GM18909 (cell line): ENCODE data around the gene DNMBP.
"Not testable (repeated sequence)": the region's sequence is repeated elsewhere in the genome, so short reads cannot be mapped to it uniquely, and the experiment has no call there.

Experiments used
- ATAC-seq: cut with Tn5 transposase; IDR thresholded peaks from one replicate; pipeline ENCODE4 v1.9.1; 2021; ENCODE audit warnings: mild to moderate bottlenecking; ENCODE audit not compliant: unreplicated experiment, poor library complexity

The DNMBP gene

DNA sequence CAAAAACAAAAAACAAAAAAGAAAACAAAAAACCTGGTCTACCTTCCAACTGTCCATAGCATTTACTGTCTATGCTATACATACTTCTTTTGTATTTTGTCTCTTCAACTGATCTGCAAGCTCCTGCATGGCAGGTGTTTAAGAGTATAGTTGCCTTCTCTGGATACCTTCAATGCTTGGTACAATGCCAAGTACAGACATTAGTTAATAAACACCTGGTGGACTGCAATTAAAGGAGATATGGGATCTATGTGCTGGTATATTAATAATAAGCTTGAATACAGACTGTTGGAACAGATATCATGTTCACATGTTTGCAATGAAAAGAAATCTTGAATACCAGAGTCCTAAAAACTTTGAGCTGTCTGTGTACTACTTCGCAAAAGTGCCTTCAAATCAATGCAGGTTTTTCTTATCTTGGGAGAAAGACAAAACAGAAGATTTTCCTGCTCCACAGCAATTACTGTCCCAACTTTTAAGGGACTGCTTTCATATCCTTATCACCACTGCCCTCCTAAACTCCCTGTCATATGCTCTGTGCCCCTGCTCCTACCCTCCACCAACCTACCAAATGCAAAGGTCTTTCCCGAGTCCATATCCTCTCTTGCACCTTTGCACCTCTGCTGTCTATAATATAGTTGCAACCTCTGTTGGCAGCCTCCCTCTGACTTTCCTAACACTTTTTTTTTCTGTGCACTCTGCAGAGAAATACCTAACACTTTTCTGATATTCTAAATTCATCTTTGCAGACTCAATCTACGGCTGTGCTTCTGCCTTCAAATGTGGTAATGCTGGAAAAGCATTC is 85.1 kb downstream of the DNMBP start:
- no peak for ATAC-seq

DNA sequence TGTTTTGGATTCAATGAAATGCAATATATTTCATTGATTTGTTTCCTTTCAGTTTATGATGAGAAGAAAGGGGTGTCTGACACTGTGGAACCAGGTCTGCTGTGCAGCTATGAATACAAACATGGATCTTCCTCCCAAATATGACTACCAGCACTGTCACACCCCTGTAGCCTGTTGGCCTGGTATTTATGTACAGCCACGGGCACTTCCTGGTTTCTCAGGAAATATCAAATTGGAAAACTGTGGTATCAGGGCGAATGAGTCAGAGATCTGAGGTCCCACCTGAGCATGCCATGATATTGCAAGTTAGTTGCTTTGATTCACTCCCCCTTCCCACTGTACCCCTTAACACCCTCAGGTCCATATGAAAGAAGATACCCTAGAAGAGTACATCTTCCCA is 87.8 kb downstream of the DNMBP start:
- ATAC-seq, result no peak

DNA sequence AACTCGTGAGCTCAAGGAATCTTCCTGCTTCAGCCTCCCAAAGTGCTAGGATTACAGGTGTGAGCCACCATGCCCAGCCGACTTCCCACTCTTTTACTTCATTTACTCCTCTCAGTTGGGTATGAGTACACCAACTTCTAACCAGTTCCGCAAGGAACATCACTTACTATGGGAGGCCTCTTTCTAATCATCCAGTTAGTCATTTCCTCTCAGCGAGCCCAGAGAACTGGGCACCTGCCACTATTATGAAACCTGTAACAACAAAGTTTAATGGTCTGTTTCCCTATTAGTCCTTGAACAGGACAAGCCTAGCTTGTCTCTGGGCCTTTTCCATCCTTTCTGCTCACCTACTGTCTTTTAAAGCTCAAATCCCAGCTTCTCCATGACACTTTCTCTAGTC is 88.8 kb downstream of the DNMBP start:
- no peak for ATAC-seq

GRCh38 chr10:99920486-99920885 is 89.3 kb downstream of the DNMBP start:
- no peak for ATAC-seq

- no peak for ATAC-seq
These were observed 91.6 kb downstream of the DNMBP start for GRCh38 chr10:99917963-99918825.

DNA sequence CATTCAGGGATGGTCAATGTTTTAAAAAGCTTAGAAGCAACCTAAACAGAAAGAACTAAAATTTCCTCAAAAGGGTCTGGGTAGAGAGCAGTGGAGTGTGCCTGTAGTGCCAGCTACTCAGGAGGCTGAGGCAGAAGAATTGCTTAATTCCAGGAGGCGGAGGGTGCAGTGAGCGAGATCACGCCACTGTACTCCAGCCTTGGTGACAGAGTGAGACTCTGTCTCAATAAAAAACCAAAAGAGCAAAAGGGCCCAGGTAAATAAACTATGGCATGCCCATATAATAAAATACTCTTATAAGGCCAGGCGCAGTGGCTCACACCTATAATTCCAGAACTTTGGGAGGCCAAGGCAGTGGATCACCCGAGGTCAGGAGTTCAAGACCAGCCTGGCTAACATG is 93.0 kb downstream of the DNMBP start:
- no peak for ATAC-seq

DNA sequence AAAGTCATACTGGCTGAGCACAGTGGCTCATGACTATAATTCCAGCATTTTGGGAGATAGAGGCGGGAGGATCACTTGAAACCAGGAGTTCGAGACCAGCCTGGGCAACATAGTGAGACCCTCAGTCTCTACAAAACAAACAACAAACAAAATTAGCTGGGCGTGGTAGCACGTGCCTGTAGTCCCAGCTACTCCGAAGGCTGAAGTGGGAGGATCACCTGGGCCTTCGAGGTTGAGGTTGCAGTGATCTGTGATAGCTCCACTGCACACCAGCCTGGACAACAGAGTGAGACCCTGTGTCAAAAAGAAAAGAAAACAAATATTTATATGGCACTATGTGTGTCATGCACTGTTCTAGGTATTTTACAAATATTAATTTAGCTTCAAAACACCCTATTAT is 94.3 kb downstream of the DNMBP start:
- no peak for ATAC-seq

DNA sequence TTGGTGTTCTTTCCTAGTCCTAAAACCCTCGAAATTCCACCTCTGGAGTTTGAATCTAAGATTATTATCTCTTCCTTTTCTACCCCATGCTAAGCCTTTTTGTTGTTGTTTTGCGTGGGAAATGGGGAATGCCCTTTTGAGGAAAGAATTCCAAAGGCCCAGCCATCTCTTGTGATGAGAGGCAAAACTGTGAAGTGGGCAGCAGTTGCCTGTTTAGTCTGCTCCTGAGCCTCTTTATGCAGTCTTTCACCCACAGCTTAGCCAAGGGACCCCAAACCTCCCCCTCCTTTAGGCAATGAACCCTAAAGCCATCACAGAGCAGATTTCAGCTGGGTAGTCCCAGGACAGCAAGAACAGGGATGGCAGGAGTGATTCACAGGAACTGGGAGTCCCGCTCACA is 95.5 kb downstream of the DNMBP start:
- ATAC-seq, result no peak

- no peak for ATAC-seq
These were observed 95.9 kb downstream of the DNMBP start for GRCh38 chr10:99913831-99914235.

- ATAC-seq, result no peak
These were observed 97.7 kb downstream of the DNMBP start for GRCh38 chr10:99912041-99912440.

DNA sequence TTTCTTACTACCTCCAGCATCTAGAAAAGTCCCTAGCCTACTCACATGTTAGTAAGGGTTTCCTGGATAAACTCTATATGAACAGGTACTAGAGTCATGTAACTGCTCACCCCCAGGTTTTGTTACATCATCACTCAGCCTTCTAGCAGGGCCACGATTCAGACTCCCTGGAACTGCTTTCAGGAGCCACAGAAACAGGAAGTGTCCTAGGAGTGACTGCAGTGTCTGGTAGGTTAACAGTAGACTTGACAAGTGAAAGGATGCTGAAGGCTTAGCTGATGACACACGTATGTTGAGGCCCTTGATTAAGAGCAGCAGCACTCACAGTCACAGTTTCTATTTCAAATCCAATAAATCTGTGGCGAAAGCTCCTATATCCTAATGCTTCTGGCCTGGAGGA is 101.2 kb downstream of the DNMBP start:
- no peak for ATAC-seq

DNA sequence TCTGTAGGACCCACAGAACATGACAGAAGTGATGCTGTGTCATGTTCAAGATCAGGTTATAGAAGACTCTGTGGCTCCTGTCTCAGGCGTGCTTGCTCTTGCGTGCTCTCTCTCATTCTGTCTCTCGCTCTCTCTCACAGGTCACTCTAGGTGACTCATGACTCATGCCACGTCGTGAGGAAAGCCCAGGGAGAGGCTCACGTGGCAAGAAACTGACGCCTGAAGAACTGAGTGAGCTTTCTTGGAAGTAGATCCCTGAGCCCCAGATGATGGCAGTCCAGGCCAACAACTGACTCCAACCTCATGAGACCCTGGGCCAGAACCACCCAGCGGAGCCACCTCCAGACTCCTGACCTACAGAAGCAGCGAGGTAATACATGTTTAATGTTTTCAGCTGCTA is 103.3 kb downstream of the DNMBP start:
- ATAC-seq, result no peak

DNA sequence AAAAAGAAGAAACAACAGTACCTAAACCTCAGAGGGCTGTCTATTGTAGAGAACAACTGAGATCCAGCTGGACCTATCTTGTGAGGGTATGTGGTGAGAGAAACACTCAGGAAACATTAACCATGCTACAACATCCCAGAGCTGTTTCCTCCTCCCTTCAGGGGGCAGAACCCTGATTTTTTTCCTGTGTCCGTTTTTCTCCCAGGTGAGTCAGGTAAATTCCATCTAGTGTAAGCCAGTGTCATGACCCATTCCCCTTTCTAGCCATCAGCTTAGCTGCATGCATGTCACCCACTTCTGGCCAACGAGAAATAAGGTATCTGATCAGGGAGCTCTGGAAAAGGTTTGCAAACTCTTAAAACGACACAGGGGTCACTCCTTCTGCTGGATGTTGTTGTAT is 103.8 kb downstream of the DNMBP start:
- no peak for ATAC-seq

- ATAC-seq, result no peak
These were observed 113.9 kb downstream of the DNMBP start for GRCh38 chr10:99895867-99896266.

DNA sequence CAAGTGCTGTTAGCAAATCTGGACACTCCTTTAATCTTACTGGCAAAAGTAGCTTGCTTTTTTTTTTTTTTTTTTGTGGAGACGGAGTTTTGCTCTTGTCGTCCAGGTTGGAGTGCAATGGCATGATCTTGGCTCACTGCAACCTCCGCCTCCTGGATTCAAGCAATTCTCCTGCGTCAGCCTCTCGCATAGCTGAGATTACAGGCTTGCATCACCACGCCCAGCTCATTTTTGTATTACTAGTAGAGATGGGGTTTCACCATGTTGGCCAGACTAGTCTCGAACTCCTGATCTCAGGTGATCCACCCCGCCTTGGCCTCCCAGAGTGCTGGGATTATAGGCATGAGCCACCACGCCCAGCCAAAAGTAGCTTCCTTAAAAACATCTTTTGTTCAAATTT is 114.7 kb downstream of the DNMBP start:
- ATAC-seq, result not testable (repeated sequence)

DNA sequence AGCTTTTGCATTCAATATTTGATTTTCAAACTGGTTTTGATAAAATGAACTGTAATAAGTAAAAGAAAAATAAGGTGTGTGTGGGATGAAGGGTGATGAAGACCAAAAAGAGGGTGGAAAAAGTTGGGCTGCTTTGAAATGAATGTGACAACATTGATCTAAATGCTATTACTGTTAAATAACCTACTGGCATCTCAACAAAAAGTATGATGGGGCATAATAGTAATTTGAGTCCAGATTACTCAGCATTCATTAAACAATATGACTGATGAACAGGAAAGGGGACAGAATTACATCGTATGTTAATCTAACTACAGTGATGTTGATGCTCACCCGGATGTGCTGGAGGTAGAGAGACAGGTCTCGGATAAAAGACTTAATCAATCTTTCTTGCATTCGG is 115.1 kb downstream of the DNMBP start:
- ATAC-seq, result no peak

GRCh38 chr10:99888622-99889021 is 121.1 kb downstream of the DNMBP start:
- no peak for ATAC-seq

GRCh38 chr10:99883523-99883922 is 126.2 kb downstream of the DNMBP start:
- ATAC-seq, result no peak

DNA sequence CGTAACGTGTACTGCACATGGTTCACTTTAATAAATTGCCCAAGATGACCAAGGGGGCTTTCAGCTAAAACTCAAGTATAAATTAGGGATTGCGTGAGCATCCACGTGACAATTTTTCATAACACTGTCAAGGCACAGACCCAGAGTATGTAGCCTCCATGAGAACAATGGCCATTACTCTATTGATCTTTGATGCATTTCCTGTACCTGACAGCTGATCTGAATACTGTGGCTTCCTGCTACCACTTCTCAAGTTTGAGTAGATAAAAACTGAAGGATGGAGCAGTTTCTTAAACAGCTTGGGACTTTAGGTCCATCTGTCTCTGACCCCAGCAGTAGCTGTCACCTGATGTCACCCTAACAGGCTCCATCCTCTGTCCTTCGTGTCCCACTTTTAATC is 128.4 kb downstream of the DNMBP start:
- no peak for ATAC-seq

- ATAC-seq, result no peak
These were observed 129.5 kb downstream of the DNMBP start for GRCh38 chr10:99880080-99880835.

- no peak for ATAC-seq
These were observed 134.3 kb downstream of the DNMBP start for GRCh38 chr10:99875473-99875872.
